K562 (cell line): ENCODE data around the gene ATP5PF. TPM values are rescaled to one million over a fixed set of nuclear protein-coding genes. Genes with fewer than 3 reads are reported as not detected.

Experiments
- ARHGAP35 ChIP-seq: fragments of 450-650 bp; IDR thresholded peaks from 2 replicates; pipeline ENCODE4 v1.6.1; 2018; ENCODE audit not compliant: partially characterized antibody
- ARNT ChIP-seq, 2 experiments: fragments of 450-650 bp; IDR thresholded peaks; 2 replicates each; pipeline ENCODE4 v1.6.1; 2016; ENCODE audit warnings: mild to moderate bottlenecking in 1 of 2
- ELF4 ChIP-seq: fragments of 450-650 bp; formaldehyde crosslinking; IDR thresholded peaks from 2 replicates; pipeline ENCODE4 v1.4.0; 2022; ENCODE audit warnings: missing genetic modification characterization
- GABPB1 ChIP-seq: sonication (generic); formaldehyde crosslinking; IDR thresholded peaks from 2 replicates; pipeline ENCODE4 v1.8.0; 2022; ENCODE audit warnings: mild to moderate bottlenecking, missing genetic modification reagents
- MAFG ChIP-seq: fragments of 450-650 bp; conservative IDR thresholded peaks from 2 replicates; pipeline ENCODE4 v1.6.1; 2016; ENCODE audit warnings: missing genetic modification characterization, missing compliant biosample characterization
- MAFK ChIP-seq: IDR thresholded peaks from 2 replicates; pipeline ENCODE4 v1.6.1; 2011; ENCODE audit warnings: low read length, improper control_type of control experiment
- NFXL1 ChIP-seq: fragments of 450-650 bp; formaldehyde crosslinking; IDR thresholded peaks from 2 replicates; pipeline ENCODE4 v1.4.0; 2021; ENCODE audit warnings: mild to moderate bottlenecking
- POLR2A ChIP-seq: fragments of 450-650 bp; conservative IDR thresholded peaks from 2 replicates; pipeline ENCODE4 v1.6.1; 2016
- POLR3G ChIP-seq: IDR thresholded peaks from 2 replicates; pipeline ENCODE4 v1.6.1; 2011; ENCODE audit not compliant: insufficient read length, insufficient replicate concordance; ENCODE audit errors: extremely low read depth
- SMAD1 ChIP-seq: fragments of 150-350 bp; IDR thresholded peaks from 2 replicates; pipeline ENCODE4 v1.6.1; 2014; ENCODE audit warnings: low read length, low read depth; ENCODE audit not compliant: partially characterized antibody
- SP2 ChIP-seq: IDR thresholded peaks from 2 replicates; pipeline ENCODE4 v1.6.1; 2011; ENCODE audit warnings: mild to moderate bottlenecking, low read depth, low read length, moderate library complexity; ENCODE audit not compliant: poor library complexity, severe bottlenecking; ENCODE audit errors: extremely low read depth
- TSC22D4 ChIP-seq: fragments of 450-650 bp; IDR thresholded peaks from 2 replicates; pipeline ENCODE4 v1.6.1; 2016; ENCODE audit warnings: missing genetic modification characterization, missing biosample characterization, control low read depth
- ZC3H8 ChIP-seq: fragments of 450-650 bp; IDR thresholded peaks from 2 replicates; pipeline ENCODE4 v1.6.1; 2017
- ZNF75A ChIP-seq: fragments of 450-650 bp; formaldehyde crosslinking; IDR thresholded peaks from 2 replicates; pipeline ENCODE4 v1.4.0; 2020; ENCODE audit warnings: mild to moderate bottlenecking
- ZSCAN32 ChIP-seq: fragments of 450-650 bp; formaldehyde crosslinking; IDR thresholded peaks from 2 replicates; pipeline ENCODE4 v1.4.0; 2020; ENCODE audit warnings: mild to moderate bottlenecking, moderate library complexity
- polyA plus RNA-seq, 8 experiments: library from polyadenylated mRNA; depleted of rRNA in 4 of 8; stranded (reverse) in 5 of 8; unstranded in 3 of 8; fragments of >200 nt; fragmentation: Nextera tagmentation in 2 of 8; fragmentation: Illumina TruSeq in 1 of 8; extraction: Ambion mirVana in 2 of 8; extraction: Trizol in 1 of 8; gene quantifications; 2 replicates each; pipeline versions ENCODE4 v1.2.1 to v1.2.3, GENCODE V29; 2011 to 2014; ENCODE audit warnings: inconsistent platforms in 1 of 8, missing spikeins in 1 of 8
- total RNA-seq, 7 experiments: library from RNA; depleted of rRNA in 6 of 7; stranded (reverse); fragments of >200 nt in 6 of 7; fragmentation: Illumina TruSeq in 2 of 7; extraction: Trizol in 2 of 7; gene quantifications; 2 replicates each; pipeline versions ENCODE4 v1.2.1 to v1.2.3, GENCODE V29; 2011 to 2021; ENCODE audit warnings: low replicate concordance in 1 of 7
- TF ChIP-seq, protein P1 (sequence below): fragments of 450-650 bp; IDR thresholded peaks from 2 replicates; pipeline ENCODE4 v1.7.0; 2016; ENCODE audit warnings: borderline replicate concordance
- TF ChIP-seq, protein P2 (sequence below): fragments of 200-800 bp; sonication (Bioruptor generic); IDR thresholded peaks from 2 replicates; pipeline ENCODE4 v1.6.1; 2017; ENCODE audit warnings: missing genetic modification characterization, missing compliant biosample characterization
- TF ChIP-seq, protein P3 (sequence below): IDR thresholded peaks from 2 replicates; pipeline ENCODE4 v1.6.1; 2012; ENCODE audit warnings: low read depth, low read length, improper control_type of control experiment, borderline replicate concordance
- TF ChIP-seq, protein P4 (sequence below), 2 experiments: fragments of 450-650 bp; IDR thresholded peaks; 2 replicates each; pipeline ENCODE4 v1.6.1; 2016
- TF ChIP-seq, protein P5 (sequence below), 2 experiments: IDR thresholded peaks; 2 replicates each; pipeline ENCODE4 v1.6.1; 2012; ENCODE audit warnings: improper control_type of control experiment in 2 of 2, low read depth in 2 of 2, low read length in 2 of 2, borderline replicate concordance in 1 of 2

Gene ATP5PF
- total and polyA plus RNA-seq, 9 of the 15 experiments (the other 6 are each of a cell fraction or from before 2014, with no cell fraction given) = 242 to 2,488 (median 533) TPM

DNA sequence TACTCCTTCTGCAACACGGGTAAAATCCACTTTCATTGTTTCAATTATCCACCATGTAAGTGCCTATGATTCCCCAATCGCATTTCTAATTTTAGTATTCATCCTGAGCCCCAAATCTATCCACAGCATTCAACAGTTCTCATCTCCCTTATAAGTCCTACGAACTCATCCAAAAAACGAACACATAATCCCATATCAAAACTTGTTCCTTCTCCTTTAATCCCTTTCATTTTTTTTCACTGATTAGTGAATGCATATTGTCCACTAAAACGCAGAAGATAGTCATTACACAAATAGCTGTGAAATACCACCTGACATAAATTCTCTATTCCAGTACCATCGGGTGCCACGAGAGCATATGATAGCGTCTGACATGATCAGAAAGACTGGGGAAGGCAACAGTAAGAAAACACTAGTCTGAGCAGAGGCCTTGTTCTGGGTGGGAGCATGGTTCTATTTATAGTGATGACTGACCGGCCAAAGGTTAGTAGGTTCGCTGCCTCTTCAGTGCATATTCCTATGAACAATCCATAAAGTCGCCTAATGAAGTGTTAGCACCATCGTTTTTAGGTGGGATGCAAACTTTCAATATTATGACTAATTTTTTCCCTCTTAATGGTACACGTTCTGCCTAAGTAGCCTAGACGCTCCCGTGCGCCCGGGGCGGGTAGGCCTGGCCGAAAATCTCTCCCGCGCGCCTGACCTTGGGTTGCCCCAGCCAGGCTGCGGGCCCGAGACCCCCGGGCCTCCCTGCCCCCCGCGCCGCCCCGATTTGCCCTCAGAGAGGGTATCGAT, 648 bp downstream of the ATP5PF start (continued):
- TF ChIP-seq MAFG (tag) (no peak), ZNF75A (CRISPR knock-in tag) (no peak), ELF4 (CRISPR knock-in tag) (0 out of 2 replicates have a peak, but pooled peaks have one; percentile 24), POLR3G (no peak), TSC22D4 (tag) (no peak), ZC3H8 (no peak), MAFK (no peak), ARNT (IDR thresholded peaks at IDR 0.05) (0 out of 4 replicates have a peak, but pooled peaks of 1 of the 2 experiments have one; percentile 22), SMAD1 (no peak), POLR2A (no peak; the same call in 1 of the 2 replicates), ZSCAN32 (CRISPR knock-in tag) (no peak), SP2 (no peak), ARHGAP35 (no peak), GABPB1 (no peak), NFXL1 (no peak)
- TF ChIP-seq, protein P1, sequence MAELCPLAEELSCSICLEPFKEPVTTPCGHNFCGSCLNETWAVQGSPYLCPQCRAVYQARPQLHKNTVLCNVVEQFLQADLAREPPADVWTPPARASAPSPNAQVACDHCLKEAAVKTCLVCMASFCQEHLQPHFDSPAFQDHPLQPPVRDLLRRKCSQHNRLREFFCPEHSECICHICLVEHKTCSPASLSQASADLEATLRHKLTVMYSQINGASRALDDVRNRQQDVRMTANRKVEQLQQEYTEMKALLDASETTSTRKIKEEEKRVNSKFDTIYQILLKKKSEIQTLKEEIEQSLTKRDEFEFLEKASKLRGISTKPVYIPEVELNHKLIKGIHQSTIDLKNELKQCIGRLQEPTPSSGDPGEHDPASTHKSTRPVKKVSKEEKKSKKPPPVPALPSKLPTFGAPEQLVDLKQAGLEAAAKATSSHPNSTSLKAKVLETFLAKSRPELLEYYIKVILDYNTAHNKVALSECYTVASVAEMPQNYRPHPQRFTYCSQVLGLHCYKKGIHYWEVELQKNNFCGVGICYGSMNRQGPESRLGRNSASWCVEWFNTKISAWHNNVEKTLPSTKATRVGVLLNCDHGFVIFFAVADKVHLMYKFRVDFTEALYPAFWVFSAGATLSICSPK = no peak
- TF ChIP-seq, protein P2, sequence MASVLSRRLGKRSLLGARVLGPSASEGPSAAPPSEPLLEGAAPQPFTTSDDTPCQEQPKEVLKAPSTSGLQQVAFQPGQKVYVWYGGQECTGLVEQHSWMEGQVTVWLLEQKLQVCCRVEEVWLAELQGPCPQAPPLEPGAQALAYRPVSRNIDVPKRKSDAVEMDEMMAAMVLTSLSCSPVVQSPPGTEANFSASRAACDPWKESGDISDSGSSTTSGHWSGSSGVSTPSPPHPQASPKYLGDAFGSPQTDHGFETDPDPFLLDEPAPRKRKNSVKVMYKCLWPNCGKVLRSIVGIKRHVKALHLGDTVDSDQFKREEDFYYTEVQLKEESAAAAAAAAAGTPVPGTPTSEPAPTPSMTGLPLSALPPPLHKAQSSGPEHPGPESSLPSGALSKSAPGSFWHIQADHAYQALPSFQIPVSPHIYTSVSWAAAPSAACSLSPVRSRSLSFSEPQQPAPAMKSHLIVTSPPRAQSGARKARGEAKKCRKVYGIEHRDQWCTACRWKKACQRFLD = no peak
- TF ChIP-seq, protein P3, sequence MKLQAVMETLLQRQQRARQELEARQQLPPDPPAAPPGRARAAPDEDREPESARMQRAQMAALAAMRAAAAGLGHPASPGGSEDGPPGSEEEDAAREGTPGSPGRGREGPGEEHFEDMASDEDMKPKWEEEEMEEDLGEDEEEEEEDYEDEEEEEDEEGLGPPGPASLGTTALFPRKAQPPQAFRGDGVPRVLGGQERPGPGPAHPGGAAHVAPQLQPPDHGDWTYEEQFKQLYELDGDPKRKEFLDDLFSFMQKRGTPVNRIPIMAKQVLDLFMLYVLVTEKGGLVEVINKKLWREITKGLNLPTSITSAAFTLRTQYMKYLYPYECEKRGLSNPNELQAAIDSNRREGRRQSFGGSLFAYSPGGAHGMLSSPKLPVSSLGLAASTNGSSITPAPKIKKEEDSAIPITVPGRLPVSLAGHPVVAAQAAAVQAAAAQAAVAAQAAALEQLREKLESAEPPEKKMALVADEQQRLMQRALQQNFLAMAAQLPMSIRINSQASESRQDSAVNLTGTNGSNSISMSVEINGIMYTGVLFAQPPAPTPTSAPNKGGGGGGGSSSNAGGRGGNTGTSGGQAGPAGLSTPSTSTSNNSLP = no peak
- TF ChIP-seq, protein P4, sequence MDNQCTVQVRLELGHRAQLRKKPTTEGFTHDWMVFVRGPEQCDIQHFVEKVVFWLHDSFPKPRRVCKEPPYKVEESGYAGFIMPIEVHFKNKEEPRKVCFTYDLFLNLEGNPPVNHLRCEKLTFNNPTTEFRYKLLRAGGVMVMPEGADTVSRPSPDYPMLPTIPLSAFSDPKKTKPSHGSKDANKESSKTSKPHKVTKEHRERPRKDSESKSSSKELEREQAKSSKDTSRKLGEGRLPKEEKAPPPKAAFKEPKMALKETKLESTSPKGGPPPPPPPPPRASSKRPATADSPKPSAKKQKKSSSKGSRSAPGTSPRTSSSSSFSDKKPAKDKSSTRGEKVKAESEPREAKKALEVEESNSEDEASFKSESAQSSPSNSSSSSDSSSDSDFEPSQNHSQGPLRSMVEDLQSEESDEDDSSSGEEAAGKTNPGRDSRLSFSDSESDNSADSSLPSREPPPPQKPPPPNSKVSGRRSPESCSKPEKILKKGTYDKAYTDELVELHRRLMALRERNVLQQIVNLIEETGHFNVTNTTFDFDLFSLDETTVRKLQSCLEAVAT (IDR thresholded peaks at IDR 0.05) = no peak; a peak in 1 of 4 replicates
- TF ChIP-seq, protein P5, sequence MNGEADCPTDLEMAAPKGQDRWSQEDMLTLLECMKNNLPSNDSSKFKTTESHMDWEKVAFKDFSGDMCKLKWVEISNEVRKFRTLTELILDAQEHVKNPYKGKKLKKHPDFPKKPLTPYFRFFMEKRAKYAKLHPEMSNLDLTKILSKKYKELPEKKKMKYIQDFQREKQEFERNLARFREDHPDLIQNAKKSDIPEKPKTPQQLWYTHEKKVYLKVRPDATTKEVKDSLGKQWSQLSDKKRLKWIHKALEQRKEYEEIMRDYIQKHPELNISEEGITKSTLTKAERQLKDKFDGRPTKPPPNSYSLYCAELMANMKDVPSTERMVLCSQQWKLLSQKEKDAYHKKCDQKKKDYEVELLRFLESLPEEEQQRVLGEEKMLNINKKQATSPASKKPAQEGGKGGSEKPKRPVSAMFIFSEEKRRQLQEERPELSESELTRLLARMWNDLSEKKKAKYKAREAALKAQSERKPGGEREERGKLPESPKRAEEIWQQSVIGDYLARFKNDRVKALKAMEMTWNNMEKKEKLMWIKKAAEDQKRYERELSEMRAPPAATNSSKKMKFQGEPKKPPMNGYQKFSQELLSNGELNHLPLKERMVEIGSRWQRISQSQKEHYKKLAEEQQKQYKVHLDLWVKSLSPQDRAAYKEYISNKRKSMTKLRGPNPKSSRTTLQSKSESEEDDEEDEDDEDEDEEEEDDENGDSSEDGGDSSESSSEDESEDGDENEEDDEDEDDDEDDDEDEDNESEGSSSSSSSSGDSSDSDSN (IDR thresholded peaks at IDR 0.05; ENCODE audit: borderline replicate concordance in 1 of 2, low read depth in 2 of 2, low read length in 2 of 2) = no peak
